ENCODE data around the gene HEATR5B.
A peak's percentile ranks its signal among the peaks of the same experiment; 100 is the strongest.

Gene HEATR5B

GRCh38 chr2:37083873-37084794, at the start of gene HEATR5B, which contains the start of gene GPATCH11:
Gene HEATR5B (minus strand): TSS chr2:37084372. CDS start chr2:37083414, 958 bp downstream.
Gene GPATCH11 (plus strand): TSS chr2:37084518. CDS start chr2:37088382, 3,864 bp downstream.
- peak; percentile 83 to 89 for DNase-seq (ENCODE audit: low read depth in 2 of 2)

GRCh38 chr2:37132914-37133313, 48.7 kb upstream of the HEATR5B start:
- no peak for DNase-seq (ENCODE audit: low read depth in 2 of 2)

- no peak for DNase-seq (ENCODE audit: low read depth in 2 of 2)
These were observed 41.2 kb upstream of the HEATR5B start for GRCh38 chr2:37125416-37125815.

- no peak for DNase-seq (ENCODE audit: low read depth in 2 of 2)
These were observed 35.0 kb upstream of the HEATR5B start for GRCh38 chr2:37119157-37119556.

- no peak for DNase-seq (ENCODE audit: low read depth in 2 of 2)
These were observed 33.4 kb upstream of the HEATR5B start for GRCh38 chr2:37117566-37117965.

- no peak for DNase-seq (ENCODE audit: low read depth in 2 of 2)
These were observed 27.8 kb upstream of the HEATR5B start for GRCh38 chr2:37111958-37112357.

GRCh38 chr2:37110306-37111212, 26.4 kb upstream of the HEATR5B start:
- DNase-seq (ENCODE audit: low read depth in 2 of 2), result no peak

- DNase-seq (ENCODE audit: low read depth in 2 of 2), result no peak
These were observed 25.4 kb upstream of the HEATR5B start for GRCh38 chr2:37109523-37109922.

- no peak for DNase-seq (ENCODE audit: low read depth in 2 of 2)
These were observed 21.0 kb upstream of the HEATR5B start for GRCh38 chr2:37105150-37105549.

GRCh38 chr2:37104178-37104577, 20.0 kb upstream of the HEATR5B start:
- DNase-seq (ENCODE audit: low read depth in 2 of 2), result no peak

GRCh38 chr2:37102588-37102987, 18.4 kb upstream of the HEATR5B start:
- no peak for DNase-seq (ENCODE audit: low read depth in 2 of 2)

GRCh38 chr2:37100054-37100453, 15.9 kb upstream of the HEATR5B start:
- no peak for DNase-seq (ENCODE audit: low read depth in 2 of 2)

GRCh38 chr2:37098416-37099118, 14.4 kb upstream of the HEATR5B start:
- DNase-seq (ENCODE audit: low read depth in 2 of 2), result no peak

- DNase-seq (ENCODE audit: low read depth in 2 of 2), result no peak
These were observed 12.4 kb upstream of the HEATR5B start for GRCh38 chr2:37096568-37096967.

- DNase-seq (ENCODE audit: low read depth in 2 of 2), result no peak
These were observed 7.7 kb upstream of the HEATR5B start for GRCh38 chr2:37091873-37092272.

- no peak for DNase-seq (ENCODE audit: low read depth in 2 of 2)
These were observed 5.9 kb upstream of the HEATR5B start for GRCh38 chr2:37090019-37090477.

- DNase-seq (ENCODE audit: low read depth in 2 of 2), result no peak
These were observed 1.6 kb upstream of the HEATR5B start for GRCh38 chr2:37085731-37086147.

GRCh38 chr2:37084797-37085196, 625 bp upstream of the HEATR5B start:
- DNase-seq (ENCODE audit: low read depth in 2 of 2), result no peak

- DNase-seq (ENCODE audit: low read depth in 2 of 2), result no peak
These were observed 3.5 kb downstream of the HEATR5B start for GRCh38 chr2:37080689-37081088.

- no peak for DNase-seq (ENCODE audit: low read depth in 2 of 2)
These were observed 3.9 kb downstream of the HEATR5B start for GRCh38 chr2:37080266-37080665.

- no peak for DNase-seq (ENCODE audit: low read depth in 2 of 2)
These were observed 13.2 kb downstream of the HEATR5B start for GRCh38 chr2:37070931-37071330.

GRCh38 chr2:37068686-37069085, 15.5 kb downstream of the HEATR5B start:
- DNase-seq (ENCODE audit: low read depth in 2 of 2), result no peak

Measured in stimulated activated CD4-positive, alpha-beta T cell treated with anti-CD3 and anti-CD28 coated beads, Interleukin-4, amount 100 ng/mL, for 48 hours (primary cell).